Pulmonary artery endothelial cell (primary cell): ENCODE measurements around the gene FRYL. TPM values are rescaled to one million over a fixed set of nuclear protein-coding genes. Genes with fewer than 3 reads are reported as not detected.
A peak's percentile ranks its signal among the peaks of the same experiment; 100 is the strongest.

Experiments used
- DNase-seq: peaks from one replicate; pipeline ENCODE4 v3.0.0-alpha.2; 2011; ENCODE audit warnings: low read depth, low spot score
- total RNA-seq: library from RNA; depleted of rRNA; stranded (reverse); fragments of >200 nt; gene quantifications from 2 replicates; pipeline ENCODE4 v1.2.3, GENCODE V29; 2014

FRYL gene
- total RNA-seq, 1 donor from 2014 or later, result 90.3 TPM

GRCh38 chr4:48620831-48621230 lies 159.2 kb downstream of the FRYL start:
- DNase-seq, result no peak

DNA sequence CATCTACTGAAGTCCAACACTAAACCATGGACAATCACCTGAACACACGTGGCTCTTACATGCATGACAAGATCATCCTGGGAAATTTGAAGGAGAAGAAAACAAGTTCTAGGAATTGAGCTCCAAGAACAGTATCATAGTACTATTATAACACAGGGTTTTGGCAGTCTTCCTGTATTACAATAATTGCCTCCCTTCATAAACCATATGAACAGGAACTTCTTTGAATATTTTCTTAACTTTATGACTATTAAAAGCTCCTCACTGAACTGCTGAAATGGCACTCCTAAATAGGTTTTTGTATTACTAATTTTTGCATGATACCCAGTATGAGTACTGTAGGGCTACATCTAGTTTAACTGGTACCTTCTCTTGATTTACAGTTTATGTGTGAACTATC lies 160.0 kb downstream of the FRYL start:
- DNase-seq, result no peak

- no peak for DNase-seq
Observed at GRCh38 chr4:48604527-48604926, 175.6 kb downstream of the FRYL start.

GRCh38 chr4:48604041-48604440 lies 176.0 kb downstream of the FRYL start:
- DNase-seq, result no peak

GRCh38 chr4:48603366-48604003 lies 176.6 kb downstream of the FRYL start:
- no peak for DNase-seq

- DNase-seq, result no peak
Observed at GRCh38 chr4:48602763-48603162, 177.3 kb downstream of the FRYL start.

GRCh38 chr4:48602222-48602621 lies 177.9 kb downstream of the FRYL start:
- no peak for DNase-seq

- DNase-seq, result peak; percentile 4
Observed at GRCh38 chr4:48596336-48596735, 183.7 kb downstream of the FRYL start.

DNA sequence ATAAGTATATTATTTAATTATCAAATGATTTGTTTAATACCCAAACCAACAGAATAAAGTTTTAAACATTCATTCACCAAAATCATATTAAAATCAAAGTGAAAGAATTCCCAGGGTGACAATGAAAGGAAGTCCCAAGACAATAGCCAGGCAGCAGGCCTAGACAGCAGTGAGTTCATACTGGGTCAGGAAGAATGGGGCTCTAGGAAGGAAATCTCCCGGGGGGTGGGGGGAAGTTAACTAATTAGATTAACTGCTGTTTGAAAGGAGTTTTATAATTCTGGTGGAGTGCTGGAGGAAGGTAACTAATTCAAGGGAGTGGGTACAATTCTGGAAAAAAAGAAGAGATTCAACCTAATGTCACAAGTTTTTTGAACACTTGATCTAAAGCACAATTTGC lies 185.9 kb downstream of the FRYL start:
- peak; percentile 74 for DNase-seq

DNA sequence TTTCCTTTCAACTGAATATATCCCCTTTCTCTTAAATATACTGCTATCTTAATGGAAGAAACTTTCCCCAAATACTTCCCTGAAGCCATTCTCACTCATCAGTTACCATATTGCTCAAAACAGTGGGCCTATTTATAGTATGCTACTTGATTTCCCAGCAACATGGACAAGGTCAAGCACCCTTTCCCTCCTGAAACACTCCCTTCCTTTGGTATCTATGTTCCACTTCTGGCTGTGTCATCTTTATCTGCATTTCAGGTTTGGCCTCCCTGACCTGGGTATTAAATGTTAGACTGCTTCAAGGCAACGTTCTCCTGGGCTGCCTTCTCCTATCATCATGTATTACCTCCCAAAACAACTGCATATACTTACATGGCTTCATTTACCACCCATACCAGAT lies 188.7 kb downstream of the FRYL start:
- DNase-seq, result no peak

DNA sequence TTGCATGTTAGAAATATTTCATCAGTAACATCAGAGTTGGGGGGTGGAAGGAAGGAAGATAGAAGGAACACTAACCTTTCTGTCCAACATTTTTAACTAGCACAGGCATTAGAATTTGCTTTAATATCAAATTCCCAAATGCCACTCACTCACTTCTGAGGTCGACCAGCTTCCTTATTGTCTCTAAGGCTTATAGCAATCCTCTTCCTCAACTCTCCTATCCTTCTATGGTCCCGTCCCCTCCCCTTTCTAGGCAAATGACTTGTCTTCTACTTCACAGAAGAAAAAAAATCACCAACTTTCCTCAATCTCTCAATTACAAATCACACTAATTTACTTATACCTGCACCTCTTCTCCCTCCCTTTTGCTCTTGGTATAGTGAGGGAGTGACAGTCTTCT lies 189.2 kb downstream of the FRYL start:
- DNase-seq, result no peak

GRCh38 chr4:48589098-48589445 lies 191.0 kb downstream of the FRYL start:
- no peak for DNase-seq

DNA sequence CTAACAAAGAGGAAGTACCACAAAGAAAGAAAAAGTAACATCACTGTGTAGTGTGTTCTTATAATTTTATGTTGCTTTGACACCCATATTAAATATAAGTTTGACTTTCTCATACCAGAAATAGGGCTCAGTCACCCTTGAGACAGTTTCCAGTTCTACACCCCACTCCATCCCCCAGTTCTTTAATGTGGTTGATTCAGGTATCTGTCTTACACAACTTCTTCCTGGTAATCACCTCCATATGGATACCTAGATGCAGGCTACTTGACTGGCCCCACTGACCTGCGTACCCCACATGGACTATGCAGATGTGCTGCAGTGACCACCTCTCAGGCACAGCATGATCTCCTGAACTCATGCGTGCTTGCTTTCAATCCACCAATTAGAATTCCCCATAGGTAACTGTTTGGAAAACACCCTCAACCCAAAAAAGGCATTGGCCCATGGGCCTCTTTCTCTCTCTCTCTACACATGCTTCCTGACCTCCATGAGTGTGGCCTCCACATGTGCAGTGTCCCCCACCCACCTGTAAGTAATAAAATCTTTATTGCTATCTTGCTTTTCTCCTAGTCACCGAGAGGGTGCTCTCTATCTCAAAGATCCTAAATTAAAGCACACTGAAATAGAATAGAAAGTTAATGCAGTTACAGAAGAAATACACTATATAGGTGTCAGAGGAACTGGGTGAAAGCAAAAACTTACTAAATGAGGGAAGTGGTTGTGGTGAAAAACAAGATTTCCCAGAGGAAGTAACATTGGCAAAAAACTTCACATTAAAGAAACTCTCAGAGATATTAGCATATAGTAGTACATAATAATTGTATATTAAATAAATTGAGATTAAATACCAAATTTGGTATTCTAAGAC lies 191.6 kb downstream of the FRYL start:
- DNase-seq, result no peak

GRCh38 chr4:48585401-48585800 lies 194.7 kb downstream of the FRYL start:
- no peak for DNase-seq

- DNase-seq, result peak; percentile 35
Observed at GRCh38 chr4:48578132-48578968, 201.7 kb downstream of the FRYL start.

DNA sequence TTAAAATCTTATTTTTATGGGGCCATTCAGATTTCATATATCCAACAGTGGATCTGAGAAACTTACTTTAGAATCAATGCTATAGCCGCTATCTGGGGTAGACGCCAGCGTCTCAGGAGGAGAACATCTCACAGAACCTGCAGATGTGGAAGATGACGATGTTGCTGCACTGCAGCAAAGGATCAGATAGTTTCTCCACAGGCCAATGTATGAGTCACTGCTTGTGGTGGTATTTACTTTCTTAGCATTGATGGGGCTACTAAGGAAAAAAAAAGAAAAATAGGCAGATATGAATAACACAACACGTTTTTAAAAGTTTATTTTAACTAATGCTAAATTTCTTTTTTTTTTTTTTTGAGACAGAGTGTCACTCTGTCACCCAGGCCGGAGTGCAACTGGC lies 204.1 kb downstream of the FRYL start:
- no peak for DNase-seq

DNA sequence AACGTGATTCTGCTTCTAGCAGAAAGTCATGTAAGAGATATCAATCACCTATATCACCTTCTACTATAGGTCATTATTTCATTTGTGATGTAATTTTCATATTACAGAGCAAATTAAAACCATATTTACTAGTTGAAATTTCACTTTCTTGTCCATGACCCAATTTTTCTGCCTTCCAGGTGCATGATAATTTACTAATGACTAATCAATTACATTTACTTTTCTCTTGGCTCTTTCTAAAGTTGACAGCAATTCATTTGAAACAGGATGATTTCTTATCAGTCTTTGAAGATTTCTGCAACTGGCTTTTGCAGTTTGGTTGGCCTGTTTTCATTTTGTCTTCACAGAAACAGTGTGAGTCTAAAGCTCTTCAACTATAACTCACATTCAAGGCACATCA lies 208.6 kb downstream of the FRYL start:
- DNase-seq, result no peak

GRCh38 chr4:48570646-48571220 lies 209.3 kb downstream of the FRYL start:
- DNase-seq, result no peak

- no peak for DNase-seq
Observed at GRCh38 chr4:48566034-48566384, 214.1 kb downstream of the FRYL start.

- no peak for DNase-seq
Observed at GRCh38 chr4:48565362-48566033, 214.6 kb downstream of the FRYL start.

DNA sequence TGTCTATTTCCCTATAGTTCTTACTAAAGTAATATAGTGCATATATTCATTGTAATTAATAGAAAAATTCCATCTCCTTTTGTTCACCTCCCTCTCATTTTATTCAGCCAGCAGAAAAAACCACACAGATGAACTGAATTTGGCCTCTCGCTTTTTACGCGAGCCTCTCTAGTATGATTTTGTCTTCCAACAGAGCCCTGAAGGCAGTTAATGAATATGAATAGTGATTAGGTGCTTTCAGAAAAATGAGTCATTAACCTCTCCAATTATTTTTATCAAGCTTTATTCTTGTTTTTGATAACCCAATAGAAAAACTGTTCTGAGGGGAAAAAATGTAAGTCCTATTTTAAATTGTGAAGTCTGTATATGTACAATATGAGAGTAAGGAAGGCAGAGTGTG lies 215.9 kb downstream of the FRYL start:
- no peak for DNase-seq
